NT2/D1 (cell line): ENCODE measurements around the gene TBC1D2.

Source experiments
- SUZ12 ChIP-seq: IDR thresholded peaks from 2 replicates; pipeline ENCODE4 v1.6.1; 2011; ENCODE audit not compliant: insufficient read length, insufficient read depth; ENCODE audit errors: extremely low read depth
- YY1 ChIP-seq: IDR thresholded peaks from 2 replicates; pipeline ENCODE4 v1.6.1; 2011; ENCODE audit not compliant: insufficient read length, insufficient read depth

- TF ChIP-seq SUZ12: no peak
- TF ChIP-seq YY1: no peak
Measured at GRCh38 chr9:98298476-98298875, 43.0 kb upstream of the TBC1D2 start.
